ENCODE results near the gene SPATS1. TPM values are rescaled to one million over a fixed set of nuclear protein-coding genes. Genes with fewer than 3 reads are reported as not detected.

The SPATS1 gene, protein sequence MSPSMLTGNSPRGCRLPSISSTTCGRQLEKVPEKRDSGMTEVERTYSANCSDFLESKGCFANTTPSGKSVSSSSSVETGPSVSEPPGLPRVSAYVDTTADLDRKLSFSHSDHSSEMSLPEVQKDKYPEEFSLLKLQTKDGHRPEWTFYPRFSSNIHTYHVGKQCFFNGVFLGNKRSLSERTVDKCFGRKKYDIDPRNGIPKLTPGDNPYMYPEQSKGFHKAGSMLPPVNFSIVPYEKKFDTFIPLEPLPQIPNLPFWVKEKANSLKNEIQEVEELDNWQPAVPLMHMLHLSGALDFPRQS
- total RNA-seq (2012; rRNA removed) (not detected in 2 replicates), polyA plus RNA-seq (2012; rRNA removed) (not detected in 2 replicates), Bru-seq, nascent RNA (percentile 22 among the genes with signal in this experiment), BruChase-seq, experiment 1, labeled RNA remaining after a 6-hour chase (not detected), BruChase-seq, experiment 2, labeled RNA remaining after a 2-hour chase (not detected)
- polyA plus RNA-seq (2012; cell fraction: cytosol; rRNA removed), result not detected in 2 replicates
- not detected in 2 replicates for polyA plus RNA-seq (2012; cell fraction: nucleus; rRNA removed; ENCODE audit: low replicate concordance)
- long read RNA-seq, result 0 reads

DNA sequence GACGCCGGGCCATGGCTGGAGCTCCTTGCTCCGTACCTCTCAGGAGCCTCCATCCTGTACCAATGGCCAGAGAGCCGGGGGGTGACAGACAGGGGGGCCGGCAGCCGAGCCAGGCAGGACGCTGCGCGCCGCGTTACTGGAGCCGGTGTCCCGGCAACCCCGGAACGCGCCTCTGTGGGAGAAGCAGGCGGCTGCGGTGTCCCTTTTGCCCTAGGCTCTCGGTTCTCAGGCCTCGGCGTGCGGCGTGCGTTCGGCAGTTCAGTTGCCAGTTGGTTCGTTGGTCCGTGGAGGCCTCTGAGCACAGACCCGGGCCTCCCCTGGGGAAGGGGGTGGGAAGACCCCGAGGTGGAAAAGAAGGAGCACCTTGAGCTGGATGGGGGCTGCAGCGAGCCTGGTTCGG lies at the start of gene SPATS1:
Gene SPATS1, plus strand, starts transcription at position 162 of the 400 bp plus-strand sequence. CDS start 446 bp downstream, outside the sequence.
- dilution Hi-C loops (cut with HindIII; ENCODE audit: low sequenced_read_pairs, unreplicated experiment) (no loop called here), in situ Hi-C loops (cut with MboI; ENCODE audit: low sequenced_read_pairs) (no loop called here), intact Hi-C loops (cut with micrococcal nuclease) (no loop called here)
- H3K27me3 ChIP-seq (ENCODE audit: control insufficient read depth, insufficient read depth, low read length), result peaks cover 46% of the 10 kb centered on the region
- H3K9me3 ChIP-seq (ENCODE audit: control insufficient read depth, insufficient read depth, low read length), result no peaks in the 10 kb centered on the region
- TF ChIP-seq FOS (IDR thresholded peaks at IDR 0.05; ENCODE audit: low read depth, low read length) (no peak), NFE2L2 (IDR thresholded peaks at IDR 0.05; ENCODE audit: low read depth, low read length) (no peak), RFX5 (IDR thresholded peaks at IDR 0.05; ENCODE audit: low read depth, low read length) (no peak), CEBPB (IDR thresholded peaks at IDR 0.05; ENCODE audit: low read depth, low read length) (no peak), POLR2A (IDR thresholded peaks at IDR 0.05; ENCODE audit: low read depth, low read length) (no peak), MXI1 (IDR thresholded peaks at IDR 0.05; ENCODE audit: borderline replicate concordance, low read depth, low read length) (no peak), MAFK (IDR thresholded peaks at IDR 0.05; ENCODE audit: low read depth, low read length) (no peak), MAZ (IDR thresholded peaks at IDR 0.05; ENCODE audit: borderline replicate concordance, low read depth, low read length) (no peak), BHLHE40 (IDR thresholded peaks at IDR 0.05; ENCODE audit: low read depth, low read length) (no peak), CHD1 (IDR thresholded peaks at IDR 0.05; ENCODE audit: low read depth, low read length) (no peak), RAD21 (IDR thresholded peaks at IDR 0.05; ENCODE audit: low read length) (no peak)
- TF ChIP-seq, protein P1, sequence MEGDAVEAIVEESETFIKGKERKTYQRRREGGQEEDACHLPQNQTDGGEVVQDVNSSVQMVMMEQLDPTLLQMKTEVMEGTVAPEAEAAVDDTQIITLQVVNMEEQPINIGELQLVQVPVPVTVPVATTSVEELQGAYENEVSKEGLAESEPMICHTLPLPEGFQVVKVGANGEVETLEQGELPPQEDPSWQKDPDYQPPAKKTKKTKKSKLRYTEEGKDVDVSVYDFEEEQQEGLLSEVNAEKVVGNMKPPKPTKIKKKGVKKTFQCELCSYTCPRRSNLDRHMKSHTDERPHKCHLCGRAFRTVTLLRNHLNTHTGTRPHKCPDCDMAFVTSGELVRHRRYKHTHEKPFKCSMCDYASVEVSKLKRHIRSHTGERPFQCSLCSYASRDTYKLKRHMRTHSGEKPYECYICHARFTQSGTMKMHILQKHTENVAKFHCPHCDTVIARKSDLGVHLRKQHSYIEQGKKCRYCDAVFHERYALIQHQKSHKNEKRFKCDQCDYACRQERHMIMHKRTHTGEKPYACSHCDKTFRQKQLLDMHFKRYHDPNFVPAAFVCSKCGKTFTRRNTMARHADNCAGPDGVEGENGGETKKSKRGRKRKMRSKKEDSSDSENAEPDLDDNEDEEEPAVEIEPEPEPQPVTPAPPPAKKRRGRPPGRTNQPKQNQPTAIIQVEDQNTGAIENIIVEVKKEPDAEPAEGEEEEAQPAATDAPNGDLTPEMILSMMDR (conservative IDR thresholded peaks at IDR 0.05; ENCODE audit: low read depth, low read length), result no peak
- TF ChIP-seq, protein P2, sequence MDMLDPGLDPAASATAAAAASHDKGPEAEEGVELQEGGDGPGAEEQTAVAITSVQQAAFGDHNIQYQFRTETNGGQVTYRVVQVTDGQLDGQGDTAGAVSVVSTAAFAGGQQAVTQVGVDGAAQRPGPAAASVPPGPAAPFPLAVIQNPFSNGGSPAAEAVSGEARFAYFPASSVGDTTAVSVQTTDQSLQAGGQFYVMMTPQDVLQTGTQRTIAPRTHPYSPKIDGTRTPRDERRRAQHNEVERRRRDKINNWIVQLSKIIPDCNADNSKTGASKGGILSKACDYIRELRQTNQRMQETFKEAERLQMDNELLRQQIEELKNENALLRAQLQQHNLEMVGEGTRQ (IDR thresholded peaks at IDR 0.05; ENCODE audit: low read depth, low read length), result no peak
- TF ChIP-seq, protein P3, sequence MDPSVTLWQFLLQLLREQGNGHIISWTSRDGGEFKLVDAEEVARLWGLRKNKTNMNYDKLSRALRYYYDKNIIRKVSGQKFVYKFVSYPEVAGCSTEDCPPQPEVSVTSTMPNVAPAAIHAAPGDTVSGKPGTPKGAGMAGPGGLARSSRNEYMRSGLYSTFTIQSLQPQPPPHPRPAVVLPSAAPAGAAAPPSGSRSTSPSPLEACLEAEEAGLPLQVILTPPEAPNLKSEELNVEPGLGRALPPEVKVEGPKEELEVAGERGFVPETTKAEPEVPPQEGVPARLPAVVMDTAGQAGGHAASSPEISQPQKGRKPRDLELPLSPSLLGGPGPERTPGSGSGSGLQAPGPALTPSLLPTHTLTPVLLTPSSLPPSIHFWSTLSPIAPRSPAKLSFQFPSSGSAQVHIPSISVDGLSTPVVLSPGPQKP (IDR thresholded peaks at IDR 0.05; ENCODE audit: borderline replicate concordance, low read depth, low read length), result no peak
- no peaks in the 10 kb centered on the region for H4K20me1 ChIP-seq (ENCODE audit: insufficient read depth, low read length)
- no peak within 1 kb of the TSS for H4K5ac ChIP-seq (ENCODE audit: low read depth, low read length)
- H3K9ac ChIP-seq (ENCODE audit: low read depth, low read length), result no peak within 1 kb of the TSS
- H3K4me2 ChIP-seq (ENCODE audit: low read depth, low read length), result peak within 1 kb of the TSS; percentile 2; the same call in 1 of the 2 replicates
- no peaks in the 10 kb centered on the region for H3K79me1 ChIP-seq (ENCODE audit: low read depth in 1 of 2, low read length in 2 of 2)
- H4K8ac ChIP-seq (ENCODE audit: low read depth in 2 of 2, low read length in 2 of 2), result no peak within 1 kb of the TSS
- no peaks in the 10 kb centered on the region for H3K36me3 ChIP-seq (ENCODE audit: control insufficient read depth, insufficient read depth, low read length)
- no peak within 1 kb of the TSS for H2BK5ac ChIP-seq (ENCODE audit: low read depth, low read length, poor library complexity, severe bottlenecking)
- no peak within 1 kb of the TSS for H3K18ac ChIP-seq (ENCODE audit: low read depth, low read length)
- H2AK9ac ChIP-seq (replicated peaks; ENCODE audit: low read depth, low read length, poor library complexity), result no peak within 1 kb of the TSS
- H3K14ac ChIP-seq (replicated peaks; ENCODE audit: low read depth, low read length), result no peak within 1 kb of the TSS
- H2AFZ ChIP-seq (replicated peaks; ENCODE audit: low read length, poor library complexity), result no peak within 1 kb of the TSS
- DNase-seq, result no peak
- BruUV-seq (replicated peaks), result no TSS peak
- H3K9me1 ChIP-seq (ENCODE audit: insufficient read depth, low read length), result no peaks in the 10 kb centered on the region
- no peak within 1 kb of the TSS for H2BK120ac ChIP-seq (ENCODE audit: low read depth, low read length)
- ChIA-PET POLR2A (ENCODE audit: unreplicated experiment) (no interaction called here), CTCF (no interaction called here)
- H3K4me3 ChIP-seq (ENCODE audit: insufficient read depth, low read depth, low read length), result no peak within 1 kb of the TSS
- 10% methylated on average over 16 of the region's 31 CpGs; no CpG with 5 or more reads in 1 of the 2 experiments for WGBS, 2 experiments (ENCODE audit: extremely low coverage in 2 of 2, insufficient read length in 1 of 2)
- peak; percentile 38 for ATAC-seq (ENCODE audit: low read depth)
- no peak within 1 kb of the TSS for H3K23ac ChIP-seq (ENCODE audit: low read depth, low read length)
- no peak within 1 kb of the TSS for H3K27ac ChIP-seq (ENCODE audit: insufficient read depth, low read length)
- H2BK15ac ChIP-seq (ENCODE audit: low read depth, low read length), result no peak within 1 kb of the TSS
- H3K4ac ChIP-seq (ENCODE audit: low read depth, low read length), result no peak within 1 kb of the TSS
- no peaks in the 10 kb centered on the region for H3K4me1 ChIP-seq (ENCODE audit: control insufficient read depth, insufficient read depth, low read length)
- no peak within 1 kb of the TSS for H3K56ac ChIP-seq (ENCODE audit: extremely low read depth, insufficient read depth, low read length)
- H4K91ac ChIP-seq (ENCODE audit: insufficient read depth, low read depth, low read length), result no peak within 1 kb of the TSS
- no peak within 1 kb of the TSS for H2BK20ac ChIP-seq (ENCODE audit: low read depth, low read length)
- no peak within 1 kb of the TSS for H2AK5ac ChIP-seq (ENCODE audit: low read depth, low read length)
